ENCODE measurements around the gene DLX3.

Gene DLX3

GRCh38 chr17:50023520-50023919 is 28.5 kb upstream of the DLX3 start:
- no peak for FAIRE-seq

GRCh38 chr17:50022463-50023130 is 27.6 kb upstream of the DLX3 start:
- no peak for FAIRE-seq

- no peak for FAIRE-seq
Measured at GRCh38 chr17:50021681-50022370, 26.8 kb upstream of the DLX3 start.

GRCh38 chr17:50020841-50021599 is 26.0 kb upstream of the DLX3 start:
- FAIRE-seq: no peak

GRCh38 chr17:50018909-50019308 is 23.9 kb upstream of the DLX3 start:
- no peak for FAIRE-seq

- FAIRE-seq: no peak
Measured at GRCh38 chr17:50015146-50015545, 20.1 kb upstream of the DLX3 start.

GRCh38 chr17:50014471-50015088 is 19.6 kb upstream of the DLX3 start:
- FAIRE-seq: no peak

GRCh38 chr17:50013079-50013478 is 18.1 kb upstream of the DLX3 start:
- FAIRE-seq: no peak

- FAIRE-seq: no peak
Measured at GRCh38 chr17:50009282-50009681, 14.3 kb upstream of the DLX3 start.

GRCh38 chr17:50003911-50004310 is 8.9 kb upstream of the DLX3 start:
- FAIRE-seq: no peak

GRCh38 chr17:49998836-49999511 is 4.0 kb upstream of the DLX3 start:
- FAIRE-seq: no peak

GRCh38 chr17:49997773-49998703 is 3.0 kb upstream of the DLX3 start:
- FAIRE-seq: no peak

GRCh38 chr17:49997301-49997650 is 2.3 kb upstream of the DLX3 start:
- no peak for FAIRE-seq

- no peak for FAIRE-seq
Measured at GRCh38 chr17:49996495-49997300, 1.7 kb upstream of the DLX3 start.

- FAIRE-seq: no peak
Measured at GRCh38 chr17:49996121-49996494, 1.1 kb upstream of the DLX3 start.

- FAIRE-seq: no peak
Measured at GRCh38 chr17:49994085-49995054, 654 bp downstream of the DLX3 start.

- FAIRE-seq: no peak
Measured at GRCh38 chr17:49993423-49994060, 1.5 kb downstream of the DLX3 start.

GRCh38 chr17:49992933-49993422 is 2.0 kb downstream of the DLX3 start:
- FAIRE-seq: no peak

Measured in colon (tissue), 2 donors.